Muscle of back (tissue), 13 donors: Measurements from ENCODE around the gene SLC1A5. TPM values are rescaled to one million over a fixed set of nuclear protein-coding genes. Genes with fewer than 3 reads are reported as not detected.
A peak's percentile ranks its signal among the peaks of the same experiment; 100 is the strongest.
"Not testable (repeated sequence)": the region's sequence is repeated elsewhere in the genome, so short reads cannot be mapped to it uniquely, and the experiment has no call there.

Experiments used
- DNase-seq, 3 donors: peaks; one replicate each; pipeline versions ENCODE4 v3.0.0 to v3.0.0-alpha.2; 2013
- long read RNA-seq, 9 donors: transcript quantifications; one replicate each; lab custom pipeline, GENCODE V29; 2026
- polyA plus RNA-seq, 10 donors: library from polyadenylated mRNA; unstranded; fragments of 120-200 nt; gene quantifications; one replicate each; pipeline ENCODE4 v1.2.1, GENCODE V29; 2013; ENCODE audit not compliant: insufficient read length in 10 of 10

The SLC1A5 gene
- polyA plus RNA-seq: 10 to 100 TPM; 17.0 to 33.9 (median 21.3) TPM
- long read RNA-seq, donor 1, transcript SLC1A5-203 (8 exons, 2,882 nt): major isoform, 5 of 17 reads
- long read RNA-seq, donor 1, partial matches to known transcripts: 11 of 17 reads
- long read RNA-seq, donor 1, other reads (novel, unspliced or antisense): 0 of 17 reads
- long read RNA-seq, donor 2, partial matches to known transcripts: 6 of 10 reads
- long read RNA-seq, donor 2, other reads (novel, unspliced or antisense): 0 of 10 reads
- long read RNA-seq, donor 3: 0 reads
- long read RNA-seq, donor 4, partial matches to known transcripts: 0 of 4 reads
- long read RNA-seq, donor 4, other reads (novel, unspliced or antisense): 0 of 4 reads
- long read RNA-seq, donor 5, transcript SLC1A5-203 (8 exons, 2,882 nt): major isoform, 10 of 10 reads
- long read RNA-seq, donor 5, partial matches to known transcripts: 0 of 10 reads
- long read RNA-seq, donor 5, other reads (novel, unspliced or antisense): 0 of 10 reads
- long read RNA-seq, donor 6, transcript SLC1A5-203 (8 exons, 2,882 nt): major isoform, 7 of 7 reads
- long read RNA-seq, donor 6, partial matches to known transcripts: 0 of 7 reads
- long read RNA-seq, donor 6, other reads (novel, unspliced or antisense): 0 of 7 reads
- long read RNA-seq, donor 7, partial matches to known transcripts: 17 of 19 reads
- long read RNA-seq, donor 7, other reads (novel, unspliced or antisense): 0 of 19 reads
- long read RNA-seq, donor 8, partial matches to known transcripts: 0 of 2 reads
- long read RNA-seq, donor 8, other reads (novel, unspliced or antisense): 0 of 2 reads
- long read RNA-seq, donor 9: 0 reads

- DNase-seq: peak; percentile 92 to 96 (median 95)
Measured at GRCh38 chr19:46788262-46788967, at the start of gene SLC1A5. Gene SLC1A5 (minus strand): TSS chr19:46788594. CDS start chr19:46787965, 629 bp downstream.

GRCh38 chr19:46838160-46838559 lies 49.8 kb upstream of the SLC1A5 start:
- no peak for DNase-seq

GRCh38 chr19:46834984-46835383 lies 46.6 kb upstream of the SLC1A5 start:
- DNase-seq: no peak

GRCh38 chr19:46834121-46834520 lies 45.7 kb upstream of the SLC1A5 start:
- DNase-seq: no peak

GRCh38 chr19:46830864-46831263 lies 42.5 kb upstream of the SLC1A5 start:
- DNase-seq: no peak

- DNase-seq: no peak
Measured at GRCh38 chr19:46828484-46828883, 40.1 kb upstream of the SLC1A5 start.

GRCh38 chr19:46825731-46826055 lies 37.3 kb upstream of the SLC1A5 start:
- DNase-seq: no peak

GRCh38 chr19:46824890-46825730 lies 36.7 kb upstream of the SLC1A5 start:
- DNase-seq: no peak

- DNase-seq: no peak
Measured at GRCh38 chr19:46823049-46823448, 34.7 kb upstream of the SLC1A5 start.

- DNase-seq: not testable (repeated sequence)
Measured at GRCh38 chr19:46822410-46822787, 34.0 kb upstream of the SLC1A5 start.

- peak in 1 of 3 donors; percentile 53 for DNase-seq
Measured at GRCh38 chr19:46821512-46822409, 33.4 kb upstream of the SLC1A5 start.

- no peak for DNase-seq
Measured at GRCh38 chr19:46818812-46819211, 30.4 kb upstream of the SLC1A5 start.

GRCh38 chr19:46815833-46816627 lies 27.6 kb upstream of the SLC1A5 start:
- no peak for DNase-seq

- DNase-seq: peak in 1 of 3 donors; percentile 53
Measured at GRCh38 chr19:46813839-46814358, 25.5 kb upstream of the SLC1A5 start.

- DNase-seq: no peak
Measured at GRCh38 chr19:46812977-46813838, 24.8 kb upstream of the SLC1A5 start.

- no peak for DNase-seq
Measured at GRCh38 chr19:46809534-46810272, 21.3 kb upstream of the SLC1A5 start.

GRCh38 chr19:46806656-46807055 lies 18.3 kb upstream of the SLC1A5 start:
- no peak for DNase-seq
